ENCODE results near the gene SNPH.

DNA sequence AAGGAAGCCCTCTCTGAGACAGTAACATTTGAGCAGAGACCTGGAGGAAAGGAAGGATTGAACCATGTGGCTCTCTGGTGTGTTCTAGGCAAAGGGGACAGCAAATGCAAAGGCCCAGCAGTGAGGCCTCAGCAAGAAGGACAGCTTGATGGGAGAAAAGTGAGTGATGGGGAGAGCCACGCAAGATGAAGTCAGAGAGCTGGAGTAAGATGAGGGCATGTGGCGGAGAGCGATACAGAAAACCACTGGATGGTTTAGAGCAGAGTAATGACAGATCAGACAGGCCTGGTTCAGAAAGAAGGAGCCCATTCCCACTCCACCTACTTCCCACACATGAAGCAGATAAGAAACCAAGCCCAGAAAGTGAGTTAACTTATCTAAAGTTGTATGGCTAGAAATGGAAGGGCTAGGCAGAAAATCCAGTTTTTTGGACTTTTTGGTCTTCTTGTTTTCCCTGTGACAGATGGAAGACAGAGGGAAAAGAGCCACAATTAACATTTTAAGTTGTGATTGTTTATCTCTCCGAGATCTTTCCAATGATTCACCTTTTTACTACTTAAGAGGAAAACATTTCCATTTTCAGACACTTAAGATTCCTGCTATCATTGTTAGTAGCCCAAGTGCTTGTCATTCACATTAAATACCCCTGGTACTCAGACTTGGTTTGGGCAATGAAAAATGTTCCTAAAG is 723 bp upstream of the SNPH start:
- TF ChIP-seq, protein P1, sequence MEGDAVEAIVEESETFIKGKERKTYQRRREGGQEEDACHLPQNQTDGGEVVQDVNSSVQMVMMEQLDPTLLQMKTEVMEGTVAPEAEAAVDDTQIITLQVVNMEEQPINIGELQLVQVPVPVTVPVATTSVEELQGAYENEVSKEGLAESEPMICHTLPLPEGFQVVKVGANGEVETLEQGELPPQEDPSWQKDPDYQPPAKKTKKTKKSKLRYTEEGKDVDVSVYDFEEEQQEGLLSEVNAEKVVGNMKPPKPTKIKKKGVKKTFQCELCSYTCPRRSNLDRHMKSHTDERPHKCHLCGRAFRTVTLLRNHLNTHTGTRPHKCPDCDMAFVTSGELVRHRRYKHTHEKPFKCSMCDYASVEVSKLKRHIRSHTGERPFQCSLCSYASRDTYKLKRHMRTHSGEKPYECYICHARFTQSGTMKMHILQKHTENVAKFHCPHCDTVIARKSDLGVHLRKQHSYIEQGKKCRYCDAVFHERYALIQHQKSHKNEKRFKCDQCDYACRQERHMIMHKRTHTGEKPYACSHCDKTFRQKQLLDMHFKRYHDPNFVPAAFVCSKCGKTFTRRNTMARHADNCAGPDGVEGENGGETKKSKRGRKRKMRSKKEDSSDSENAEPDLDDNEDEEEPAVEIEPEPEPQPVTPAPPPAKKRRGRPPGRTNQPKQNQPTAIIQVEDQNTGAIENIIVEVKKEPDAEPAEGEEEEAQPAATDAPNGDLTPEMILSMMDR (IDR thresholded peaks at IDR 0.05; ENCODE audit: low read depth, low read length, missing input control) = no peak
- TF ChIP-seq SP1 (IDR thresholded peaks at IDR 0.05) (no peak), RAD21 (IDR thresholded peaks at IDR 0.05) (no peak), TAF1 (conservative IDR thresholded peaks at IDR 0.05) (no peak), GABPA (IDR thresholded peaks at IDR 0.05 in 1 of 2, conservative IDR thresholded peaks at IDR 0.05 in 1 of 2) (no peak)
- TF ChIP-seq, protein P2, sequence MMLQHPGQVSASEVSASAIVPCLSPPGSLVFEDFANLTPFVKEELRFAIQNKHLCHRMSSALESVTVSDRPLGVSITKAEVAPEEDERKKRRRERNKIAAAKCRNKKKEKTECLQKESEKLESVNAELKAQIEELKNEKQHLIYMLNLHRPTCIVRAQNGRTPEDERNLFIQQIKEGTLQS (IDR thresholded peaks at IDR 0.05) = no peak

Data from liver (tissue), 3 donors.